Heart left ventricle (tissue), 16 donors: Measurements from ENCODE around the gene TRIM44. TPM values are rescaled to one million over a fixed set of nuclear protein-coding genes. Genes with fewer than 3 reads are reported as not detected.
A peak's percentile ranks its signal among the peaks of the same experiment; 100 is the strongest.

Experiments used
- ATAC-seq, 4 donors: fragments of 200-7000 bp; cut with Tn5 transposase; one replicate each; pipeline ENCODE4 v1.9.1; 2020 to 2022; ENCODE audit warnings: moderate library complexity in 4 of 4, mild to moderate bottlenecking in 3 of 4, moderate number of reproducible peaks in 1 of 4
- DNase-seq, 5 donors: peaks; one replicate each; pipeline ENCODE4 v3.0.0-alpha.2; 2020
- H3K27ac ChIP-seq, 12 donors: fragments of 200-600 bp; sonication (generic) in 4 of 12; one replicate each; pipeline versions ENCODE4 v1.5.0 to v1.8.0; 2016 to 2022; ENCODE audit warnings: mild to moderate bottlenecking in 2 of 12
- H3K27me3 ChIP-seq, 9 donors: fragments of 200-600 bp; sonication (generic) in 2 of 9; one replicate each; pipeline versions ENCODE4 v1.5.1 to v1.8.0; 2016 to 2022; ENCODE audit warnings: mild to moderate bottlenecking in 3 of 9
- H3K36me3 ChIP-seq, 9 donors: fragments of 200-600 bp; sonication (generic) in 2 of 9; one replicate each; pipeline versions ENCODE4 v1.5.0 to v1.8.0; 2018 to 2022; ENCODE audit warnings: mild to moderate bottlenecking in 2 of 9
- H3K4me1 ChIP-seq, 12 donors: fragments of 200-600 bp; sonication (generic) in 4 of 12; one replicate each; pipeline versions ENCODE4 v1.5.0 to v1.8.0; 2016 to 2022; ENCODE audit warnings: mild to moderate bottlenecking in 3 of 12
- H3K4me3 ChIP-seq, 12 donors: fragments of 200-600 bp; sonication (generic) in 4 of 12; one replicate each; pipeline versions ENCODE4 v1.5.0 to v1.8.0; 2017 to 2022; ENCODE audit warnings: mild to moderate bottlenecking in 9 of 12, moderate library complexity in 4 of 12
- H3K9me3 ChIP-seq, 12 donors: fragments of 200-600 bp; sonication (generic) in 4 of 12; one replicate each; pipeline versions ENCODE4 v1.5.0 to v1.8.0; 2016 to 2022; ENCODE audit warnings: mild to moderate bottlenecking in 1 of 12
- POLR2A ChIP-seq, 2 donors: fragments of 450-650 bp; IDR thresholded peaks; one replicate each; pipeline ENCODE4 v1.6.1; 2017; ENCODE audit warnings: antibody characterized with exemption in 2 of 2, mild to moderate bottlenecking in 2 of 2, moderate library complexity in 2 of 2
- WGBS, 4 donors: extraction: QIAGEN DNeasy Blood & Tissue Kit in 2 of 4; methylation state at CpG; one replicate each; pipeline versions ENCODE4 v1.1.5 to v1.1.7; 2013 to 2018; 5-methylcytosine and 5-hydroxymethylcytosine counted together
- intact Hi-C, 10 donors: fragments of 100-400 bp; cut with DNase I; formaldehyde crosslinking; loops; one replicate each; pipeline versions ENCODE4 v1.11.1 to v1.14.2; 2022
- polyA plus RNA-seq, 2 donors: library from polyadenylated mRNA; stranded (reverse); fragments of 200-250 nt; gene quantifications; one replicate each; pipeline ENCODE4 v1.2.3, GENCODE V29; 2013
- total RNA-seq, 9 donors: library from RNA; depleted of rRNA in 2 of 9; stranded (reverse); fragments of >200 nt in 2 of 9; fragmentation: NEBNext Ultra II Directional in 3 of 9; extraction: Animal tissue kit (Norgen Biotek cat#: 25700) in 3 of 9; gene quantifications; one replicate each; pipeline versions ENCODE4 v1.1.0 to v1.2.4, GENCODE V29; 2016 to 2023
- TF ChIP-seq, protein P1 (sequence below), 12 donors: fragments of 200-600 bp; sonication (generic) in 4 of 12; IDR thresholded peaks; one replicate each; pipeline versions ENCODE4 v1.5.0 to v1.8.0; 2018 to 2022; ENCODE audit warnings: antibody characterized with exemption in 12 of 12, mild to moderate bottlenecking in 5 of 12
- donor health status: ischemic (EF 13 %, LVEDD 7.1; RV severe dilation, severe dysfunction).
- donor health status: healthy with polysubstance abuse.
- donor health status: DM: no; HTN: yes; CAD: no.
- donor health status: DM: no; HTN: no; CAD: no.
- donor health status: ischemic (EF 25% LVEDD 6.9; RV normal size, moderate dysfunction).
- donor health status: ischemic (EF 25% LVEDD 5.7; RV mildly dilated, moderate dysfunction).
- donor health status: healthy.
- donor health status: DM: yes; HTN: yes; CAD: no.
- donor health status: ischemic (EF 35%, LVEDD 5.7; RV mildly dilated, moderate dysfunction).
- donor health status: nonischemic (EF 11% LVEDD 7.7; RV severe dilation, severe dysfunction).
- donor health status: DM: yes; HTN: yes; CAD: no.
- donor health status: PGD.
- donor health status: ischemic (EF 29% LVEDD 5.4; RV normal size, mild dysfunction).
- donor health status: nonischemic (EF 23%, LVEDD 6.1; RV moderate dilation, normal function).

The TRIM44 gene
- total and polyA plus RNA-seq, 11 donors = 7.9 to 55.3 (median 44.1) TPM

DNA sequence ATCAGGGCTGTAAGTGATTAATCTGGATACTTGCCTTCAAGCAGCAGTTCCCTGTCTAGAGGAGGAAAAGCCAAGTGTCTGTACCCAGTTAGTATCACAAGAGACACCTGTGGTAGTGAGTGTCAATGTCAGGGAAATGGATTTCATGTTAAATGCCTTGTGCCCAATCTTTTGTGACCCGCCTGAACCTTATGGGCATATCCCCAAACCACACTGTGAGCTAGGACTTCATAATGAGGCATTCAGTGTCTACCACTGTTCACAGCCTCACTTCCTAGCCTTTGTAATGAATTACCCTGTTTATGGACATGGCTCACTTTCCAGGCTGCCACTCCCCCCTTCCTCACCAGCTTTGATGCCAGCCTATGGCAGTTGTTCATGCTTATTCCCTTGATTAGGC is 125.1 kb downstream of the TRIM44 start:
- Histone ChIP-seq H3K4me1 (peaks cover 0 to 42% (median 16%) of the 10 kb centered on the region in 12 donors), H3K27me3 (no peaks in the 10 kb centered on the region), H3K27ac (no peak overlapping the region), H3K36me3 (no peaks in the 10 kb centered on the region), H3K9me3 (no peaks in the 10 kb centered on the region), H3K4me3 (no peak overlapping the region)
- intact Hi-C loops = no loop called here
- TF ChIP-seq POLR2A (IDR thresholded peaks at IDR 0.05) = no peak
- TF ChIP-seq, protein P1, sequence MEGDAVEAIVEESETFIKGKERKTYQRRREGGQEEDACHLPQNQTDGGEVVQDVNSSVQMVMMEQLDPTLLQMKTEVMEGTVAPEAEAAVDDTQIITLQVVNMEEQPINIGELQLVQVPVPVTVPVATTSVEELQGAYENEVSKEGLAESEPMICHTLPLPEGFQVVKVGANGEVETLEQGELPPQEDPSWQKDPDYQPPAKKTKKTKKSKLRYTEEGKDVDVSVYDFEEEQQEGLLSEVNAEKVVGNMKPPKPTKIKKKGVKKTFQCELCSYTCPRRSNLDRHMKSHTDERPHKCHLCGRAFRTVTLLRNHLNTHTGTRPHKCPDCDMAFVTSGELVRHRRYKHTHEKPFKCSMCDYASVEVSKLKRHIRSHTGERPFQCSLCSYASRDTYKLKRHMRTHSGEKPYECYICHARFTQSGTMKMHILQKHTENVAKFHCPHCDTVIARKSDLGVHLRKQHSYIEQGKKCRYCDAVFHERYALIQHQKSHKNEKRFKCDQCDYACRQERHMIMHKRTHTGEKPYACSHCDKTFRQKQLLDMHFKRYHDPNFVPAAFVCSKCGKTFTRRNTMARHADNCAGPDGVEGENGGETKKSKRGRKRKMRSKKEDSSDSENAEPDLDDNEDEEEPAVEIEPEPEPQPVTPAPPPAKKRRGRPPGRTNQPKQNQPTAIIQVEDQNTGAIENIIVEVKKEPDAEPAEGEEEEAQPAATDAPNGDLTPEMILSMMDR (IDR thresholded peaks at IDR 0.05) = no peak
- WGBS, 4 donors = 96 to 100% (median 99%) methylated on average over 1 of the region's 1 CpG
- no peak for DNase-seq
- no peak for ATAC-seq

DNA sequence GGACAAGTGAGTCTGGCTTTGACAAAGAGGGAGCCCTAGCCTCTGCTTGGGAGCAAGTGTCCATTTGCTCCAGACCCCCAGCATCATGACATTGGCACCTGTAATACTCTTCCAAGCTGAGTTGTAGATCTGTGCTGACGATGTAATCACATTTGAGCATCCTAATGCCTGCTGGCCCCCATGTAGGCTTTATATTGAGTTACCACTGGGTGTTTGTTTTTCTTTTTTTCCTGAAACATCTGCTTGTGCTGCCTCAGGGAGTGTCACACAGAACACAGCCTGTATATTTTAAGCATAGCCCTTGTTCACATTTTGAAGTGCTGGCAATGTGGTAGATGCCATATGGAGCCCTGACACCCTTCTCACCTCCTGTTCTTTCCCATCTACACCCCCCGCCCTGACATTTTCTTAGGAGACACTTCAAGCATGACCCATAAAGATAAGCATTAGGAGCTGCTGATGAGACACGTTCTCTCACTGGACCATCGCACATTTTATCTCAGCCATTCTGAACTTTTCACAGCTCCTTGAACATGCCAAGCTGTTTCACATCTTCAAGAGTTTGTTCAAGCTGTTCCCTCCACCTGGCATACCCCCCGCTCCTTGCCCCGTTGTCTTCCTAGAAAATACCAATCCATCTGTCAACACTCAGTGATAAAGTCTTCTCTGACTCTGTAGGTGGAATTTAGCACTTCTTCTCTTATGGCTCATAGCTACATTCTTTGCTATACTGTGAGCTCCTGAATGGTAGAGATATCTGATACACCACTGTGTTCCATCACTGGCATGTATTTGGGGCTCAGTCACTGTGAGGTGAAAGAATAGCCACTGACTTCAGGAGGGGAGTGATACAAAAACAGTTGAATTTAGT is 128.7 kb downstream of the TRIM44 start:
- ATAC-seq (peak in 2 of 4 donors; percentile 50 to 74), DNase-seq (no peak)
- TF ChIP-seq, protein P1 (IDR thresholded peaks at IDR 0.05) = no peak
- no peak for TF ChIP-seq POLR2A (IDR thresholded peaks at IDR 0.05)
- Histone ChIP-seq H3K9me3 (no peaks in the 10 kb centered on the region), H3K27ac (no peak overlapping the region), H3K4me3 (no peak overlapping the region), H3K27me3 (no peaks in the 10 kb centered on the region), H3K36me3 (no peaks in the 10 kb centered on the region), H3K4me1 (peaks cover 0 to 43% (median 14%) of the 10 kb centered on the region in 12 donors)
- intact Hi-C loops = no loop called here
- 45 to 64% (median 51%) methylated on average over 6 of the region's 6 CpGs for WGBS, 4 donors

DNA sequence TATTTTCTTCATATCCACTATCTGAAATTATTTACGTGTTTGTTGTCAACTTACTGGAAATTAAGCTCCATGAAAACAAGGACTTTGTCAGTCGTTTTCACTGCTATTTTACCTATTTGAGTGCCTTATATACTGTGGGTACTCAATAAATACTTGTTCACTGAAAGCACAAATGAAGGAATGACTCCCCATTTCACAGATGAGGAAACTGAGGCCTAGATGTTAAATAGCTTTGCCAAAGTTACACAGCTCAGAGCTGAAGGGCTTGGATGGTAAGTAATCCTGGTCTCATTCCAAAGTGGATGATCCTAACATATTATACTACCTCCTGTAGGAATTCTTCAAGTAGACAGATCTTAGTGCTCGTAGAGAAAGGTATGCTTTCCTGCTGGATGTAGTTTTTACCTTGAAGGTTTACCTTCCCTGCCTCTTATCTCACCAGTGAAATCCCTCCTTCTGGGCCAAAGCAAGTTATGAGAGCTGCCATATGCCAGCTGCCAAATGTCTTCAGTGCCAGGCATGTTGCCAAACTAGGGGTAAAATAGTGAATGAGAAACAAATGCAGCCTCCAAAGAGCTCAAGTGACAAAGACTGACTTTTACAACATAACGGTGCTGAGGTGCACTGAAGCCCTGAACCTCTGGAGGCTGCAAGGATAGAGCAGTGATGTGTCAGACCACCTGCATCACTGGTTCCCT is 129.7 kb downstream of the TRIM44 start:
- H3K4me1 ChIP-seq = peaks cover 0 to 38% (median 11%) of the 10 kb centered on the region in 12 donors
- TF ChIP-seq POLR2A (IDR thresholded peaks at IDR 0.05) = no peak
- TF ChIP-seq, protein P1 (IDR thresholded peaks at IDR 0.05) = no peak
- H3K27me3 ChIP-seq = no peaks in the 10 kb centered on the region
- no peak overlapping the region for H3K27ac ChIP-seq
- H3K9me3 ChIP-seq = no peaks in the 10 kb centered on the region
- H3K4me3 ChIP-seq = no peak overlapping the region
- ATAC-seq = peak in 2 of 4 donors; percentile 14 to 38
- no peak for DNase-seq
- intact Hi-C loops = no loop called here
- 84 to 86% (median 85%) methylated on average over 4 of the region's 4 CpGs for WGBS, 4 donors
- H3K36me3 ChIP-seq = no peaks in the 10 kb centered on the region

DNA sequence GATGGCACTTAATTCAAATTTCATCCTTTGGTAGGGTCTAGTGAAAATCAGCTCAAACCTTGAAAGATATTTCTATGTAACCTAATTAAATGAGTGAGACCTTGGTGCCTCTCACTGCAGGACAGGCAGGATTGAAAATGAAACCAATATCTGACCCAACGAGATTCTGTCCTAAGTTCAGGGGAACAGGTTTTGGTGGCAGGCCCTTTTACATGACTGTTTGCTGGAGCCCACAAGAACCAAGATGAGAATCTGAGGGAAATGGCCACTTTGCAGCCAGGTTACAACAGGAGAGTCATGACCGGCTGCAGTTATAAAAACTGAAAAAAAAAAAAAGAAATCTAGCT is 130.2 kb downstream of the TRIM44 start:
- TF ChIP-seq, protein P1 (IDR thresholded peaks at IDR 0.05) = no peak
- no peak for TF ChIP-seq POLR2A (IDR thresholded peaks at IDR 0.05)
- Histone ChIP-seq H3K9me3 (no peaks in the 10 kb centered on the region), H3K27ac (no peak overlapping the region), H3K27me3 (no peaks in the 10 kb centered on the region), H3K4me3 (no peak overlapping the region), H3K4me1 (peaks cover 0 to 33% (median 10%) of the 10 kb centered on the region in 12 donors), H3K36me3 (no peaks in the 10 kb centered on the region)
- WGBS, 4 donors = 93 to 94% (median 94%) methylated on average over 2 of the region's 2 CpGs
- no peak for DNase-seq
- no peak for ATAC-seq
- intact Hi-C loops = no loop called here
